Tibial nerve (tissue), 4 donors: ENCODE measurements around the gene TTLL8. TPM values are rescaled to one million over a fixed set of nuclear protein-coding genes. Genes with fewer than 3 reads are reported as not detected.

Source experiments
- DNase-seq, 2 donors: peaks; one replicate each; pipeline ENCODE4 v3.0.0-alpha.2; 2019; ENCODE audit warnings: low spot score in 2 of 2
- H3K27ac ChIP-seq, 4 donors: fragments of 200-600 bp; sonication (generic) in 3 of 4; one replicate each; pipeline ENCODE4 v1.5.1; 2017 to 2019; ENCODE audit warnings: mild to moderate bottlenecking in 1 of 4
- H3K27me3 ChIP-seq, 2 donors: fragments of 200-600 bp; sonication (generic) in 1 of 2; one replicate each; pipeline versions ENCODE4 v1.5.1 to v1.6.0; 2017 to 2019
- H3K36me3 ChIP-seq, 3 donors: fragments of 200-600 bp; sonication (generic); one replicate each; pipeline ENCODE4 v1.5.1; 2018 to 2019
- H3K4me1 ChIP-seq, 4 donors: fragments of 200-600 bp; sonication (generic) in 3 of 4; one replicate each; pipeline ENCODE4 v1.5.1; 2017 to 2019
- H3K4me3 ChIP-seq, 4 donors: fragments of 200-600 bp; sonication (generic) in 3 of 4; one replicate each; pipeline ENCODE4 v1.5.1; 2017 to 2019; ENCODE audit warnings: mild to moderate bottlenecking in 1 of 4, moderate library complexity in 1 of 4
- H3K9me3 ChIP-seq, 4 donors: fragments of 200-600 bp; sonication (generic) in 3 of 4; one replicate each; pipeline ENCODE4 v1.5.1; 2017 to 2019
- CTCF ChIP-seq, 5 experiments: fragments of 200-600 bp in 3 of 5; fragments of 450-650 bp in 2 of 5; sonication (generic) in 3 of 5; IDR thresholded peaks; one replicate each; pipeline ENCODE4 v1.5.1; 2016 to 2019; ENCODE audit warnings: antibody characterized with exemption in 5 of 5, mild to moderate bottlenecking in 3 of 5, moderate library complexity in 2 of 5
- EP300 ChIP-seq, 2 donors: sonication (generic); formaldehyde crosslinking; IDR thresholded peaks; one replicate each; pipeline ENCODE4 v1.6.1; 2017; ENCODE audit warnings: antibody characterized with exemption in 2 of 2, mild to moderate bottlenecking in 1 of 2
- POLR2A ChIP-seq, 2 donors: fragments of 450-650 bp; IDR thresholded peaks; one replicate each; pipeline ENCODE4 v1.6.1; 2017; ENCODE audit warnings: antibody characterized with exemption in 2 of 2, mild to moderate bottlenecking in 2 of 2, moderate library complexity in 2 of 2
- WGBS, 2 donors: methylation state at CpG; one replicate each; pipeline ENCODE4 v1.1.5; 2018; 5-methylcytosine and 5-hydroxymethylcytosine counted together
- total RNA-seq, 4 donors: library from RNA; depleted of rRNA; stranded (reverse); fragments of >200 nt; gene quantifications; one replicate each; pipeline ENCODE4 v1.1.0, GENCODE V29; 2016

The TTLL8 gene
- total RNA-seq, 4 donors from 2014 or later, result not detected

GRCh38 chr22:49973018-49973961 is 84.8 kb downstream of the TTLL8 start:
- DNase-seq, result no peak
- WGBS, 2 donors, result 86 to 95% methylated on average over 5 of the region's 5 CpGs
- Histone ChIP-seq H3K4me3 (no peak overlapping the region), H3K4me1 (peaks cover 0 to 52% (median 26%) of the 10 kb centered on the region in 4 donors), H3K9me3 (no peaks in the 10 kb centered on the region), H3K27me3 (no peaks in the 10 kb centered on the region), H3K27ac (no peak overlapping the region), H3K36me3 (no peaks in the 10 kb centered on the region)
- TF ChIP-seq CTCF (IDR thresholded peaks at IDR 0.05) (no peak), EP300 (IDR thresholded peaks at IDR 0.05) (no peak), POLR2A (IDR thresholded peaks at IDR 0.05) (no peak)

GRCh38 chr22:49972163-49973017 is 85.7 kb downstream of the TTLL8 start:
- peaks cover 0 to 61% (median 31%) of the 10 kb centered on the region in 4 donors for H3K4me1 ChIP-seq
- H3K9me3 ChIP-seq, result no peaks in the 10 kb centered on the region
- DNase-seq, result peak in 1 of 2 donors; percentile 16
- no peaks in the 10 kb centered on the region for H3K36me3 ChIP-seq
- peak overlapping the region; percentile 45 to 76 (median 57) for H3K4me3 ChIP-seq
- WGBS, 2 donors, result 36 to 41% methylated on average over 22 to 41 of the region's 45 CpGs
- H3K27ac ChIP-seq, result peak overlapping the region; percentile 80 to 95 (median 92)
- TF ChIP-seq CTCF (IDR thresholded peaks at IDR 0.05), result no peak
- no peak for TF ChIP-seq EP300 (IDR thresholded peaks at IDR 0.05)
- no peak for TF ChIP-seq POLR2A (IDR thresholded peaks at IDR 0.05)
- H3K27me3 ChIP-seq, result no peaks in the 10 kb centered on the region

GRCh38 chr22:49971232-49972162 is 86.6 kb downstream of the TTLL8 start:
- H3K4me3 ChIP-seq, result peak overlapping the region; percentile 45 to 76 (median 57)
- no peaks in the 10 kb centered on the region for H3K27me3 ChIP-seq
- peak; percentile 57 to 75 for TF ChIP-seq EP300 (IDR thresholded peaks at IDR 0.05)
- peak in 1 of 5 experiments; percentile 9 for TF ChIP-seq CTCF (IDR thresholded peaks at IDR 0.05)
- TF ChIP-seq POLR2A (IDR thresholded peaks at IDR 0.05), result peak; percentile 6 to 14
- 4 to 5% methylated on average over 20 to 80 of the region's 81 CpGs for WGBS, 2 donors
- peaks cover 0 to 70% (median 40%) of the 10 kb centered on the region in 4 donors for H3K4me1 ChIP-seq
- no peaks in the 10 kb centered on the region for H3K36me3 ChIP-seq
- H3K27ac ChIP-seq, result peak overlapping the region; percentile 80 to 95 (median 92)
- DNase-seq, result peak; percentile 61 to 69
- no peaks in the 10 kb centered on the region for H3K9me3 ChIP-seq

- peak; percentile 88 for DNase-seq
- 18 to 44% methylated on average over 8 to 21 of the region's 32 CpGs for WGBS, 2 donors
- Histone ChIP-seq H3K4me3 (peak overlapping the region; percentile 45 to 76 (median 57)), H3K4me1 (peaks cover 0 to 71% (median 45%) of the 10 kb centered on the region in 4 donors), H3K36me3 (peaks cover 0 to 1% (median 0%) of the 10 kb centered on the region in 3 donors), H3K9me3 (no peaks in the 10 kb centered on the region), H3K27ac (peak overlapping the region; percentile 80 to 95 (median 92)), H3K27me3 (no peaks in the 10 kb centered on the region)
- TF ChIP-seq POLR2A (IDR thresholded peaks at IDR 0.05), result peak; percentile 78 to 87
- peak; percentile 86 to 99 for TF ChIP-seq EP300 (IDR thresholded peaks at IDR 0.05)
- no peak for TF ChIP-seq CTCF (IDR thresholded peaks at IDR 0.05)
These were observed 87.4 kb downstream of the TTLL8 start for GRCh38 chr22:49970528-49971231.
